CD14-positive monocyte (primary cell): Measurements from ENCODE around the gene SMIM7. TPM values are rescaled to one million over a fixed set of nuclear protein-coding genes. Genes with fewer than 3 reads are reported as not detected.

ENCODE experiments used
- DNase-seq, 3 donors: peaks; one replicate each; pipeline ENCODE4 v3.0.0-alpha.2; 2011 to 2022
- H2AFZ ChIP-seq: 2 replicates; pipeline ENCODE4 v1.6.0; 2012; ENCODE audit warnings: mild to moderate bottlenecking, low read depth, low read length, inconsistent platforms; ENCODE audit not compliant: insufficient read depth, poor library complexity, severe bottlenecking
- H3K27ac ChIP-seq, 2 donors: 1 replicate in 1 of 2; 2 replicates in 1 of 2; pipeline ENCODE4 v1.5.1; 2012 to 2013; ENCODE audit warnings: low read length in 2 of 2, control low read depth in 1 of 2, inconsistent platforms in 1 of 2, low read depth in 1 of 2, mild to moderate bottlenecking in 1 of 2
- H3K27me3 ChIP-seq, 2 donors: one replicate each; pipeline versions ENCODE4 v1.6.0 to v1.6.1; 2011 to 2013; ENCODE audit warnings: low read length in 2 of 2; ENCODE audit not compliant: control insufficient read depth in 2 of 2, insufficient read depth in 2 of 2
- H3K36me3 ChIP-seq, 2 donors: replicated peaks in 1 of 2; 1 replicate in 1 of 2; 2 replicates in 1 of 2; pipeline versions ENCODE4 v1.5.1 to v1.6.1; 2012 to 2013; ENCODE audit warnings: low read length in 2 of 2, control low read depth in 1 of 2, inconsistent platforms in 1 of 2, mild to moderate bottlenecking in 1 of 2; ENCODE audit not compliant: insufficient read depth in 2 of 2, control insufficient read depth in 1 of 2
- H3K4me1 ChIP-seq, 2 donors: 1 replicate in 1 of 2; 2 replicates in 1 of 2; pipeline versions ENCODE4 v1.5.1 to v1.6.1; 2012 to 2013; ENCODE audit warnings: low read length in 2 of 2, control low read depth in 1 of 2, inconsistent platforms in 1 of 2, mild to moderate bottlenecking in 1 of 2, moderate library complexity in 1 of 2; ENCODE audit not compliant: insufficient read depth in 2 of 2, control insufficient read depth in 1 of 2
- H3K4me2 ChIP-seq: replicated peaks from 2 replicates; pipeline ENCODE3; 2012; ENCODE audit warnings: low read length, moderate library complexity, mild to moderate bottlenecking; ENCODE audit not compliant: poor library complexity, severe bottlenecking; ENCODE audit errors: extremely low read depth
- H3K4me3 ChIP-seq, 3 experiments: fragments of 200-600 bp in 1 of 3; sonication (generic) in 1 of 3; replicated peaks in 1 of 3; 1 replicate in 2 of 3; 2 replicates in 1 of 3; pipeline ENCODE4 v1.5.1; 2011 to 2013; ENCODE audit warnings: low read length in 3 of 3, mild to moderate bottlenecking in 3 of 3, control low read depth in 2 of 3, low read depth in 2 of 3, inconsistent platforms in 1 of 3, moderate library complexity in 1 of 3
- H3K79me2 ChIP-seq: 2 replicates; pipeline ENCODE4 v1.6.0; 2012; ENCODE audit warnings: mild to moderate bottlenecking, control low read depth, inconsistent platforms, low read length, moderate library complexity; ENCODE audit not compliant: insufficient read depth
- H3K9ac ChIP-seq: 2 replicates; pipeline ENCODE4 v1.6.0; 2017; ENCODE audit warnings: low read length, mild to moderate bottlenecking; ENCODE audit not compliant: insufficient read depth, poor library complexity, severe bottlenecking
- H3K9me3 ChIP-seq, 2 donors: replicated peaks in 1 of 2; 1 replicate in 1 of 2; 2 replicates in 1 of 2; pipeline versions ENCODE4 v1.5.1 to v1.6.1; 2012 to 2013; ENCODE audit warnings: low read length in 2 of 2, control low read depth in 1 of 2; ENCODE audit not compliant: control insufficient read depth in 1 of 2, insufficient read depth in 1 of 2
- H4K20me1 ChIP-seq: 2 replicates; pipeline ENCODE4 v1.6.0; 2012; ENCODE audit warnings: mild to moderate bottlenecking, low read length, control low read depth, moderate library complexity; ENCODE audit not compliant: insufficient read depth
- H3K27ac Mint-ChIP-seq, 7 donors: one replicate each; pipeline ENCODE4 v1.8.0; 2020; ENCODE audit warnings: mild to moderate bottlenecking in 7 of 7, mixed read lengths in 7 of 7, moderate library complexity in 6 of 7, inconsistent platforms in 2 of 7
- H3K27me3 Mint-ChIP-seq, 3 donors: one replicate each; pipeline ENCODE4 v1.8.0; 2021 to 2022; ENCODE audit warnings: low read depth in 3 of 3, mild to moderate bottlenecking in 3 of 3, mixed read lengths in 3 of 3, moderate library complexity in 3 of 3, inconsistent platforms in 1 of 3
- H3K36me3 Mint-ChIP-seq, 2 donors: one replicate each; pipeline ENCODE4 v1.8.0; 2020; ENCODE audit warnings: mixed read lengths in 2 of 2, inconsistent platforms in 1 of 2, mild to moderate bottlenecking in 1 of 2
- H3K4me1 Mint-ChIP-seq: one replicate; pipeline ENCODE4 v1.8.0; 2020; ENCODE audit warnings: mild to moderate bottlenecking, mixed read lengths
- H3K4me3 Mint-ChIP-seq, 2 donors: one replicate each; pipeline ENCODE4 v1.8.0; 2020; ENCODE audit warnings: mild to moderate bottlenecking in 2 of 2, mixed read lengths in 2 of 2, moderate library complexity in 1 of 2
- H3K9me3 Mint-ChIP-seq, 7 donors: one replicate each; pipeline ENCODE4 v1.8.0; 2020 to 2022; ENCODE audit warnings: mixed read lengths in 7 of 7, mild to moderate bottlenecking in 6 of 7, moderate library complexity in 6 of 7, inconsistent platforms in 2 of 7
- CTCF ChIP-seq: fragments of 200-600 bp; IDR thresholded peaks from one replicate; pipeline ENCODE4 v1.8.0; 2022; ENCODE audit warnings: antibody characterized with exemption, mild to moderate bottlenecking
- WGBS: methylation state at CpG from one replicate; pipeline ENCODE4 v1.1.5; 2013; ENCODE audit warnings: missing lambda C conversion rate; ENCODE audit not compliant: insufficient coverage; 5-methylcytosine and 5-hydroxymethylcytosine counted together
- intact Hi-C, 2 donors: fragments of 100-400 bp; cut with micrococcal nuclease; formaldehyde crosslinking; loops; one replicate each; pipeline versions ENCODE4 v1.15.0 to v1.15.1; 2023
- polyA plus RNA-seq, 3 donors: library from polyadenylated mRNA; depleted of rRNA in 1 of 3; unstranded in 2 of 3; stranded (reverse) in 1 of 3; fragments of 300-500 nt in 2 of 3; fragments of >200 nt in 1 of 3; fragmentation: Illumina TruSeq in 2 of 3; gene quantifications; 1 replicate in 2 of 3; 2 replicates in 1 of 3; pipeline ENCODE4 v1.2.3, GENCODE V29; 2012 to 2021

Gene SMIM7
- polyA plus RNA-seq, 3 donors = 65.5 to 91.7 (median 86.7) TPM

DNA sequence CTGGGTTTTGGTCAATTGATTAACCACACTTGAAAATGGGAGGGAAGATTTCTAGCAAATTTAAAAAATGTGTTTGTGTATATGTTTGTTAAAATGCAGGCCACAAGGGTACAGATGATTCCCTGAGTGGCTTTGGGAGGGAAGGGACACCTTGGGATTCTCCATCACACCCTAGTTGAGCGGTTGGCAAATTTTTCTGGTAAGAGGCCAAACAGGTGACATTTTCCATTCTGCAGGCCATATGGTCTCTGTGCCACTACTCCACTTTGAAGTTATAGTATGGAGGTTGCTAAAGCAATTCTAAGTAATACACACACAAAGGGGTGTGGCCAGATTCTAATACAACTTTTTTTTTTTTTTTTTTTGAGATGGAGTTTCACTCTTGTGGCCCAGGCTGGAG, 19.0 kb downstream of the SMIM7 start:
- Histone ChIP-seq H3K4me2 (no peak overlapping the region), H3K27ac (no peak overlapping the region), H2AFZ (no peak overlapping the region), H3K4me3 (no peak overlapping the region), H3K27me3 (no peaks in the 10 kb centered on the region), H3K9me3 (no peaks in the 10 kb centered on the region), H4K20me1 (peaks cover 100% of the 10 kb centered on the region), H3K36me3 (peaks cover 86 to 99% of the 10 kb centered on the region in 2 donors), H3K9ac (no peak overlapping the region), H3K79me2 (peaks cover 98% of the 10 kb centered on the region), H3K4me1 (no peaks in the 10 kb centered on the region)
- intact Hi-C loops = no loop called here
- no peak overlapping the region for H3K4me3 Mint-ChIP-seq
- TF ChIP-seq CTCF = no peak
- H3K36me3 Mint-ChIP-seq = peaks cover 67 to 97% of the 10 kb centered on the region in 2 donors
- no peaks in the 10 kb centered on the region for H3K4me1 Mint-ChIP-seq
- DNase-seq = no peak
- no peaks in the 10 kb centered on the region for H3K27me3 Mint-ChIP-seq
- H3K9me3 Mint-ChIP-seq = peaks cover 0 to 2% (median 0%) of the 10 kb centered on the region in 7 donors
- peak overlapping the region in 1 of 7 donors; percentile 60 for H3K27ac Mint-ChIP-seq
- WGBS = no CpG with 5 or more reads among the region's 1 CpG

- Histone ChIP-seq H3K4me2 (no peak overlapping the region), H3K9me3 (no peaks in the 10 kb centered on the region), H3K36me3 (peaks cover 84 to 98% of the 10 kb centered on the region in 2 donors), H3K4me3 (no peak overlapping the region), H2AFZ (no peak overlapping the region), H3K79me2 (peaks cover 96% of the 10 kb centered on the region), H4K20me1 (peaks cover 99% of the 10 kb centered on the region), H3K27ac (peak overlapping the region in 1 of 2 donors; percentile 16), H3K4me1 (no peaks in the 10 kb centered on the region), H3K27me3 (no peaks in the 10 kb centered on the region), H3K9ac (no peak overlapping the region)
- H3K4me1 Mint-ChIP-seq = no peaks in the 10 kb centered on the region
- WGBS = 100% methylated on average over 1 of the region's 1 CpG
- TF ChIP-seq CTCF = no peak
- no peaks in the 10 kb centered on the region for H3K27me3 Mint-ChIP-seq
- peak overlapping the region in 2 of 7 donors; percentile 2 to 48 for H3K27ac Mint-ChIP-seq
- H3K36me3 Mint-ChIP-seq = peaks cover 61 to 94% of the 10 kb centered on the region in 2 donors
- H3K4me3 Mint-ChIP-seq = no peak overlapping the region
- DNase-seq = no peak
- intact Hi-C loops = no loop called here
- H3K9me3 Mint-ChIP-seq = peaks cover 0 to 2% (median 0%) of the 10 kb centered on the region in 7 donors
These were observed 21.3 kb downstream of the SMIM7 start for GRCh38 chr19:16638666-16639065.
